ENCODE data around the gene HMOX2. TPM values are rescaled to one million over a fixed set of nuclear protein-coding genes. Genes with fewer than 3 reads are reported as not detected.

HMOX2 gene
- total and polyA plus RNA-seq, 9 donors, result 25.0 to 73.3 (median 31.6) TPM

DNA sequence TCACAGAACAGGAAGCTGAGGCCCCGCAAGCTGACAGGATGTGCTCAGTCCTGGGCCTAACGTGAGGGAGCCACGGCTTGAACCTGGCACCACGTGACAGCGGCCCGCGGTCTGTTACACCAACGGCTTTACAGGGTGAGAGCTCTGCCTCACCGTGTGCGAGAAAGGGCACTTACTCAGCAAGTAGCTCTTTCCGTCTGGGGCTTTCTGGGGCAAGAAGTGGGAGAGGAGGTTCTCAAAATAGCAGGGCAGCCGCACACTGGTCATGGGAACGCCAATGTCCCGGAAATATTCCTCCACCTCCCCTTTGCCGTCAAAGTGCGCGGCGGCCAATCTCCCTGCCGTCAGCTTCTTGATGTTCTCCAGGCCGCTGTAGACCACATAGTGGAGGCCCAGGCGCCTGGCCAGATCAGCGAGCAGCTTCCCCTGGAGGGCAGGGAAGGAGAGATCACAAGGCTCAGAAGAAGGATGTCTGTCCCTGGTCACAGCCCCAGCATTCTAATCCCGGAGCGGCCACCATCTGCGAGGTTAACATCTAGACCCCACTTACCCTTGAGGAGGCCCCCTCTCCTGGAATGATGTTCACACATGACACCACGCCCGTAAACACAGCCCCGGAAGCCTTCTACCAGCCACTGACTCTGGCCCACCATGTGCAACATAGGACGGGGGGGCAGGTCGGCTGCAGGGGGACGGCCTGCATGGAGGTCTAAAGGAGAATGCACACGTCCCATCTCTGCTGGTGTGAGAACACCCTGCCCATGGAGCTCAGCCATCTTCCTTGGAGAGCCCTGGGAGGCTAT, 10.0 kb upstream of the HMOX2 start:
- 86 to 89% (median 88%) methylated on average over 26 to 32 of the region's 32 CpGs for WGBS, 3 donors
- Histone ChIP-seq H3K36me3 (no peaks in the 10 kb centered on the region), H3K4me1 (ENCODE audit: insufficient read depth) (no peaks in the 10 kb centered on the region), H3K27me3 (no peaks in the 10 kb centered on the region), H3K9me3 (no peaks in the 10 kb centered on the region), H3K27ac (no peak overlapping the region), H3K4me3 (no peak overlapping the region)
- TF ChIP-seq POLR2A (IDR thresholded peaks at IDR 0.05) (no peak), EP300 (IDR thresholded peaks at IDR 0.05) (no peak)
- TF ChIP-seq, protein P1, sequence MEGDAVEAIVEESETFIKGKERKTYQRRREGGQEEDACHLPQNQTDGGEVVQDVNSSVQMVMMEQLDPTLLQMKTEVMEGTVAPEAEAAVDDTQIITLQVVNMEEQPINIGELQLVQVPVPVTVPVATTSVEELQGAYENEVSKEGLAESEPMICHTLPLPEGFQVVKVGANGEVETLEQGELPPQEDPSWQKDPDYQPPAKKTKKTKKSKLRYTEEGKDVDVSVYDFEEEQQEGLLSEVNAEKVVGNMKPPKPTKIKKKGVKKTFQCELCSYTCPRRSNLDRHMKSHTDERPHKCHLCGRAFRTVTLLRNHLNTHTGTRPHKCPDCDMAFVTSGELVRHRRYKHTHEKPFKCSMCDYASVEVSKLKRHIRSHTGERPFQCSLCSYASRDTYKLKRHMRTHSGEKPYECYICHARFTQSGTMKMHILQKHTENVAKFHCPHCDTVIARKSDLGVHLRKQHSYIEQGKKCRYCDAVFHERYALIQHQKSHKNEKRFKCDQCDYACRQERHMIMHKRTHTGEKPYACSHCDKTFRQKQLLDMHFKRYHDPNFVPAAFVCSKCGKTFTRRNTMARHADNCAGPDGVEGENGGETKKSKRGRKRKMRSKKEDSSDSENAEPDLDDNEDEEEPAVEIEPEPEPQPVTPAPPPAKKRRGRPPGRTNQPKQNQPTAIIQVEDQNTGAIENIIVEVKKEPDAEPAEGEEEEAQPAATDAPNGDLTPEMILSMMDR (IDR thresholded peaks at IDR 0.05), result no peak
- DNase-seq, result no peak
- intact Hi-C loops (cut with DNase I), result no loop called here

DNA sequence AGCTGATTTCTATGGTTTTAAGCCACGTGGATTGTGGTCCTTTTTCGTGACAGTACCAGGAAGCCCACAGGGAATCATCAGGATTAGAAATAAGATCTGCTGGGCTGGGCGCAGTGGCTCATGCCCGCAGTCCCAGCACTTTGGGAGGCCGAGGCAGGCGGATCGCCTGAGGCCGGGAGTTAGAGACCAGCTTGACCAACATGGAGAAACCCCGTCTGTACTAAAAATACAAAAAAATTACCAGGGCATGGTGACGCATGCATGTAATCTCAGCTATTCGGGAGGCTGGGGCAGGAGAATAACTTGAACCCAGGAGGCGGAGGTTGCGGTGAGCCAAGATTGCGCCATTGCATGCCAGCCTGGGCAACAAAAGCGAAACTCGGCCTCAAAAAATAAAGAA, 8.3 kb upstream of the HMOX2 start:
- 92 to 96% (median 95%) methylated on average over 16 of the region's 16 CpGs for WGBS, 3 donors
- intact Hi-C loops (cut with DNase I), result no loop called here
- no peaks in the 10 kb centered on the region for H3K4me1 ChIP-seq (ENCODE audit: insufficient read depth)
- no peaks in the 10 kb centered on the region for H3K27me3 ChIP-seq
- DNase-seq, result no peak
- no peak for TF ChIP-seq POLR2A (IDR thresholded peaks at IDR 0.05)
- TF ChIP-seq, protein P1 (IDR thresholded peaks at IDR 0.05), result no peak
- no peak for TF ChIP-seq EP300 (IDR thresholded peaks at IDR 0.05)
- H3K36me3 ChIP-seq, result no peaks in the 10 kb centered on the region
- no peak overlapping the region for H3K4me3 ChIP-seq
- no peaks in the 10 kb centered on the region for H3K9me3 ChIP-seq
- no peak overlapping the region for H3K27ac ChIP-seq

DNA sequence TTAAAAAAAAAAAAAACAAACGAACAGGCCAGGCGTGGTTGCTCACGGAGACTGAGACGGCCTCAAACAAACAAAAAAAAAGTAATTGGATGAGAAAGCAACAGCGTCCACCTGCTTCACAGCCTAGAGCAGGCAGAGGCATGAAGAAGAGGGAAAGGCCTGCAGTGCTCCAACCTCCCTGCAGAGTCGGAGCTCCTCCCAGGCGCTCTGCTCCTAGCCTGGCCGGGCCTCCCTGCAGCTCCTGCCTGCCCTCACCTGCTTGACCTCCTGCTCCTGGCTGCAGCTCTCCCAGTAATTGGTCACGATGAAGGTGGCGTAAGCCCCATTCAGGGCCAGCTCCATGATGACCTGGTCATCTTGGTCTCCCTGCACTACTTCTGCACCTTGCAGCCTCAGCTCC, 7.2 kb upstream of the HMOX2 start:
- WGBS, 3 donors, result 82 to 90% (median 83%) methylated on average over 10 of the region's 10 CpGs

GRCh38 chr16:4471869-4472268, 4.3 kb upstream of the HMOX2 start:
- Histone ChIP-seq H3K4me1 (ENCODE audit: insufficient read depth) (peaks cover 10% of the 10 kb centered on the region), H3K27ac (no peak overlapping the region), H3K9me3 (no peaks in the 10 kb centered on the region), H3K27me3 (no peaks in the 10 kb centered on the region), H3K4me3 (no peak overlapping the region), H3K36me3 (no peaks in the 10 kb centered on the region)
- DNase-seq, result no peak
- WGBS, 3 donors, result 91 to 92% (median 92%) methylated on average over 5 of the region's 5 CpGs
- TF ChIP-seq, protein P1 (IDR thresholded peaks at IDR 0.05), result no peak
- no peak for TF ChIP-seq POLR2A (IDR thresholded peaks at IDR 0.05)
- intact Hi-C loops (cut with DNase I), result no loop called here

More for the DNA sequence above, 7.2 kb upstream of the HMOX2 start:
- intact Hi-C loops (cut with DNase I), result no loop called here
- Histone ChIP-seq H3K4me3 (no peak overlapping the region), H3K27me3 (no peaks in the 10 kb centered on the region), H3K27ac (no peak overlapping the region), H3K9me3 (no peaks in the 10 kb centered on the region), H3K4me1 (ENCODE audit: insufficient read depth) (peaks cover 2% of the 10 kb centered on the region), H3K36me3 (no peaks in the 10 kb centered on the region)
- no peak for DNase-seq
- no peak for TF ChIP-seq POLR2A (IDR thresholded peaks at IDR 0.05)
- TF ChIP-seq, protein P1 (IDR thresholded peaks at IDR 0.05), result no peak
- TF ChIP-seq EP300 (IDR thresholded peaks at IDR 0.05), result no peak
